Esophagus muscularis mucosa (tissue), 4 donors: ENCODE measurements around the gene WSB2.

ENCODE experiments used
- CTCF ChIP-seq, 3 experiments: fragments of 200-600 bp in 2 of 3; fragments of 450-650 bp in 1 of 3; sonication (generic) in 2 of 3; IDR thresholded peaks; one replicate each; pipeline ENCODE4 v1.5.1; 2017 to 2019; ENCODE audit warnings: antibody characterized with exemption in 3 of 3, mild to moderate bottlenecking in 2 of 3, moderate library complexity in 1 of 3
- EP300 ChIP-seq: sonication (generic); formaldehyde crosslinking; IDR thresholded peaks from one replicate; pipeline ENCODE4 v1.6.1; 2017; ENCODE audit warnings: antibody characterized with exemption
- POLR2AphosphoS5 ChIP-seq, 2 donors: sonication (generic); formaldehyde crosslinking; IDR thresholded peaks; one replicate each; pipeline ENCODE4 v1.6.1; 2017; ENCODE audit warnings: antibody characterized with exemption in 2 of 2

- TF ChIP-seq CTCF (IDR thresholded peaks at IDR 0.05) (no peak), EP300 (no peak), POLR2AphosphoS5 (IDR thresholded peaks at IDR 0.05) (no peak)
Measured at GRCh38 chr12:118032188-118032587, 28.8 kb downstream of the WSB2 start.
